Fibroblast of lung (primary cell): Measurements from ENCODE around the gene PPM1E.

Source experiments
- CTCF ChIP-seq, 2 donors: IDR thresholded peaks in 1 of 2; conservative IDR thresholded peaks in 1 of 2; 1 replicate in 1 of 2; 2 replicates in 1 of 2; pipeline ENCODE4 v1.5.1; 2011 to 2012; ENCODE audit warnings: low read length in 2 of 2, control low read depth in 1 of 2, inconsistent platforms in 1 of 2, low read depth in 1 of 2, mild to moderate bottlenecking in 1 of 2
- EZH2 ChIP-seq: IDR thresholded peaks from 2 replicates; pipeline ENCODE4 v1.5.1; 2012; ENCODE audit warnings: low read length, control low read depth, mild to moderate bottlenecking; ENCODE audit errors: missing control alignments

GRCh38 chr17:58809564-58809936, 53.9 kb downstream of the PPM1E start:
- TF ChIP-seq CTCF (conservative IDR thresholded peaks at IDR 0.05 in 1 of 2, IDR thresholded peaks at IDR 0.05 in 1 of 2; ENCODE audit: low read depth in 1 of 2, low read length in 2 of 2) (no peak), EZH2 (no peak)
